ENCODE data around the gene KLHL18.
"Not testable (repeated sequence)": the region's sequence is repeated elsewhere in the genome, so short reads cannot be mapped to it uniquely, and the experiment has no call there.

The KLHL18 gene

DNA sequence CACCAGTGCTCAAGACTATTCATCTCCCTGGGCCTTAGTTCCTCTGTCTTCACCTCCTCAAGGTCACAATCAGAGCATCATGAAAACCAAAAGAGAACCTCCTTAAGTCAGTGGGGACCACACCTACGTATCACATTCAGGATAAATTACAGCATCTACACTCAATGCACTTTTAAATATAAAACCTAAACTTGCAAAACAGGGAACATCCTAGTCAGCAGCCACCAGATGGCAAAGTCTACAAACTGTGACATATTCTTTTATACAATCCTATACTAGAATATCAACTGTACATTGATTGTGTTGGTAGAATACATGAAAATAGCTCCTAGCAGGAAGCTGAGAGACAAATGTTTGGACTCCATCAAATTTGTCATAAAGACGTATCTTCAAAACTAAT lies 8.1 kb upstream of the KLHL18 start:
- Histone ChIP-seq H3K4me3 (ENCODE audit: extremely low read depth, insufficient read depth, low read length, poor library complexity, severe bottlenecking) (no peak overlapping the region), H3K36me3 (ENCODE audit: control insufficient read depth, insufficient read depth, low read length) (no peaks in the 10 kb centered on the region), H3K27ac (ENCODE audit: low read depth, low read length, severe bottlenecking) (no peak overlapping the region), H3K4me1 (ENCODE audit: control insufficient read depth, insufficient read depth, low read length, poor library complexity, severe bottlenecking) (no peaks in the 10 kb centered on the region), H3K9me3 (ENCODE audit: control insufficient read depth, low read length) (no peaks in the 10 kb centered on the region)
- WGBS, 2 experiments (ENCODE audit: insufficient coverage in 2 of 2): 100% methylated on average over 1 of the region's 2 CpGs

DNA sequence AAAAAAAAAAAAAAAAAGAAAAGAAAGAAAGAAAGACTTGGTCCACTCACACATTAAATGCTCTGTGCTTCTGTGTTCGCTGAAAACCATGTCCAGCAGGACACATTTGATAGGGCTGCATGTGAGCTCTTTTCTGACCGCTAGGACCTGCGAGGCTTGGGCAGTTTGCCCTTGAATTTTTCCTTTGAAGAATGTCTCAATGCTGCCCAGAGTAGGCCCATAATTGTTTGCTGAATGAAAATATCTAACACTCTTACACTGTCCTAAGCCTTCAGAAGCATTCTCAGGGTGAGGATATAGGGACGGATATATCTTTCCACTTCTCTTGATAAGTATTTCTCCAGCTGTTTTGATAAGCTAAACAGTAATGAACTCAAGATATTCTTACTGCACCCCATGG lies 6.2 kb upstream of the KLHL18 start:
- 100% methylated on average over 1 to 3 of the region's 4 CpGs for WGBS, 2 experiments (ENCODE audit: insufficient coverage in 2 of 2)
- Histone ChIP-seq H3K4me1 (ENCODE audit: control insufficient read depth, insufficient read depth, low read length, poor library complexity, severe bottlenecking) (no peaks in the 10 kb centered on the region), H3K9me3 (ENCODE audit: control insufficient read depth, low read length) (no peaks in the 10 kb centered on the region), H3K36me3 (ENCODE audit: control insufficient read depth, insufficient read depth, low read length) (no peaks in the 10 kb centered on the region), H3K27ac (ENCODE audit: low read depth, low read length, severe bottlenecking) (no peak overlapping the region), H3K4me3 (ENCODE audit: extremely low read depth, insufficient read depth, low read length, poor library complexity, severe bottlenecking) (no peak overlapping the region)

- Histone ChIP-seq H3K36me3 (ENCODE audit: control insufficient read depth, insufficient read depth, low read length) (peaks cover 3% of the 10 kb centered on the region), H3K27ac (ENCODE audit: low read depth, low read length, severe bottlenecking) (no peak overlapping the region), H3K4me1 (ENCODE audit: control insufficient read depth, insufficient read depth, low read length, poor library complexity, severe bottlenecking) (peaks cover 5% of the 10 kb centered on the region), H3K9me3 (ENCODE audit: control insufficient read depth, low read length) (no peaks in the 10 kb centered on the region), H3K4me3 (ENCODE audit: extremely low read depth, insufficient read depth, low read length, poor library complexity, severe bottlenecking) (no peak overlapping the region)
- WGBS, 2 experiments (ENCODE audit: insufficient coverage in 2 of 2): 94% methylated on average over 3 to 4 of the region's 5 CpGs
Observed at GRCh38 chr3:47280519-47280918, 2.2 kb upstream of the KLHL18 start.

DNA sequence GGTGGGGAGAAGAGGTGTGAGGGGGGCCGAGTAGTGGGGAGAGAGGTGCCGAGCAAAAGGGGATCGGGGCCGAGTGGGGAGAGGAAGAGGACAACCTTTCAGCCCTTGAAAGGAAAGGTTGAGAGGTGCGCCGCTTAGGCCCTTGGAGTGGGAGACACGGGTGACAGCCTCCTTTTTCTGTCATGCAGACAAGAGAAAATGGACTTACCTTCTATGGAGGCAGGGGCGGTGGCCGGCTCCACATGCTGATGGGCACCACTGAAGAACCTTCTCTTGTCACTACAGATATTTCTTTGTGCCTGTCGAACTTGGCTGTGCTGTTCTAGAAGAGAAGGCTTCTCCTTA lies 421 bp downstream of the KLHL18 start:
- H3K27ac ChIP-seq (ENCODE audit: low read depth, low read length, severe bottlenecking): peak overlapping the region; percentile 97
- peaks cover 22% of the 10 kb centered on the region for H3K36me3 ChIP-seq (ENCODE audit: control insufficient read depth, insufficient read depth, low read length)
- peak overlapping the region; percentile 98 for H3K4me3 ChIP-seq (ENCODE audit: extremely low read depth, insufficient read depth, low read length, poor library complexity, severe bottlenecking)
- no peaks in the 10 kb centered on the region for H3K9me3 ChIP-seq (ENCODE audit: control insufficient read depth, low read length)
- peaks cover 5% of the 10 kb centered on the region for H3K4me1 ChIP-seq (ENCODE audit: control insufficient read depth, insufficient read depth, low read length, poor library complexity, severe bottlenecking)
- 0% methylated on average over 5 to 10 of the region's 10 CpGs for WGBS, 2 experiments (ENCODE audit: insufficient coverage in 2 of 2)

DNA sequence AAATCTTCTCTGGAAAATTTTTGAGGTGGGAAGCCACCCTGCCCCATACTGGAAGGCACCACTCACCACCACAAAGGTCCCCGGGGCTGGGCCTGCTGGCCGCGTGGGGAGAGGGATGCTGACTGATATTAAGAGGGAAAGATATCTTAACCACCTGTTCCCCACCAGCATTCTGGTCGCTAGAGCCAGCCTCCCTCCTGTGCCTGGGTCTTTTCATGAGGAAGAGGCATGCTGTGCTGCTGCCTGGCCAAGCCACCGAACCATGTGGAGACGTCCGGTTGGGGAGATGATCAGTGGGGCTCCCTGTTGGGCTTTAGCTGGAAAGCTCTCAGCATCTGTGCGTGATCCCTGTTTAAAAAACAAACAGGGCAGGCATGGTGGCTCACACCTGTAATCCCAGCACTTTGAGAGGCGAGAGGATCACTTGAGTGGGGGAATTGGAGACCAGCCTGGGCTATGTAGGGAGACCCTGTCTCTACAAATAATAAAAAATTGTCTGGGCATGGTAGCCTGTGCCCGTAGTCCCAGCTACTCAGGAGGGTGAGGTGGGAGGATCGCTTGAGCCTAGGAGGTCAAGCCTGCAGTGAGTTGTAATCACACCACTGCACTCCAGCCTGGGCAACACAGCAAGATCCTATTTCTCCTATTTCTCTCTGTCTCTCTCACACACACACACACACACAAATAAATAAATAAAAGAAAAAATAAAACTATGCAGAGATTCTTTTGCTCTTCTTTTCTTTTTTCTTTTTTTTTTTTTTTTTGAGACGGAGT lies 1.0 kb downstream of the KLHL18 start:
- Histone ChIP-seq H3K9me3 (ENCODE audit: control insufficient read depth, low read length) (no peaks in the 10 kb centered on the region), H3K36me3 (ENCODE audit: control insufficient read depth, insufficient read depth, low read length) (peaks cover 28% of the 10 kb centered on the region), H3K4me3 (ENCODE audit: extremely low read depth, insufficient read depth, low read length, poor library complexity, severe bottlenecking) (peak overlapping the region; percentile 98), H3K27ac (ENCODE audit: low read depth, low read length, severe bottlenecking) (no peak overlapping the region), H3K4me1 (ENCODE audit: control insufficient read depth, insufficient read depth, low read length, poor library complexity, severe bottlenecking) (peaks cover 5% of the 10 kb centered on the region)
- WGBS, 2 experiments (ENCODE audit: insufficient coverage in 2 of 2): 22 to 43% methylated on average over 3 to 7 of the region's 12 CpGs

GRCh38 chr3:47288966-47289910 lies 6.5 kb downstream of the KLHL18 start:
- 80 to 83% methylated on average over 3 to 5 of the region's 6 CpGs for WGBS, 2 experiments (ENCODE audit: insufficient coverage in 2 of 2)
- Histone ChIP-seq H3K4me3 (ENCODE audit: extremely low read depth, insufficient read depth, low read length, poor library complexity, severe bottlenecking) (no peak overlapping the region), H3K36me3 (ENCODE audit: control insufficient read depth, insufficient read depth, low read length) (peaks cover 53% of the 10 kb centered on the region), H3K9me3 (ENCODE audit: control insufficient read depth, low read length) (no peaks in the 10 kb centered on the region), H3K4me1 (ENCODE audit: control insufficient read depth, insufficient read depth, low read length, poor library complexity, severe bottlenecking) (peaks cover 4% of the 10 kb centered on the region), H3K27ac (ENCODE audit: low read depth, low read length, severe bottlenecking) (no peak overlapping the region)

DNA sequence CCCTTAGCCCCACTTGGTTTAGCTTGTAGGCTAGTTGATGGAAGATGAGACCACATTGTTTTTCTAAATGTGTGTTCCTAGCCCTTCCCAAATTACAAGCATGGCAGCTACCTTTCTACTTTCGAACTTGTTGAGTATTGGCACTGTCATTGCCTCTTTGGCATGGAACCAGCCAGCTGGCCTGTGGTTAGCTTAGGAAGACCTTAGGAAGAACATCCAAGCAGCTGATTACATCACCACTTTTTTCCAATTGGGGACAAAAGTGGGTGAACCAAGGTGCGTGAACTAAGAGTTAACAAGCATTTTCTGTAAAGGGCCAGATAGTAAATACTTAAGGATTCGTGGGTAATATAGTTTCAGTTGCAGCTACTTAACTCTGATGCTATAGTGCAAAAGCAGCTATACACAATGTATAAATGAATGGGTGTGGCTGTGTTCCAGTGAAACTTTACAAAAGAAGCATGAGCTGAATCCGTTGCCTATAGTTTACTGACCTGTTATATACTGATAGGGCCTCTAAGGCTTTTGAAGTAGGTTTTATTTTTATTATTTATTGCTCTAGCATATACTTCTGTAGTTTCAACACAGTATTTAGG lies 8.5 kb downstream of the KLHL18 start:
- WGBS, 2 experiments (ENCODE audit: insufficient coverage in 2 of 2): 88 to 100% methylated on average over 1 to 3 of the region's 4 CpGs
- H3K4me1 ChIP-seq (ENCODE audit: control insufficient read depth, insufficient read depth, low read length, poor library complexity, severe bottlenecking): no peaks in the 10 kb centered on the region

GRCh38 chr3:47291754-47292420 lies 9.1 kb downstream of the KLHL18 start:
- H3K9me3 ChIP-seq (ENCODE audit: control insufficient read depth, low read length); H3K4me3 ChIP-seq (ENCODE audit: extremely low read depth, insufficient read depth, low read length, poor library complexity, severe bottlenecking); H3K27ac ChIP-seq (ENCODE audit: low read depth, low read length, severe bottlenecking); H3K4me1 ChIP-seq (ENCODE audit: control insufficient read depth, insufficient read depth, low read length, poor library complexity, severe bottlenecking): not testable (repeated sequence)
- peaks cover 49% of the 10 kb centered on the region for H3K36me3 ChIP-seq (ENCODE audit: control insufficient read depth, insufficient read depth, low read length)
- 91 to 95% methylated on average over 2 to 4 of the region's 9 CpGs for whole genome bisulfite sequencing, 2 experiments (ENCODE audit: insufficient coverage in 2 of 2)

More for the DNA sequence above, 8.5 kb downstream of the KLHL18 start:
- Histone ChIP-seq H3K9me3 (ENCODE audit: control insufficient read depth, low read length) (no peaks in the 10 kb centered on the region), H3K27ac (ENCODE audit: low read depth, low read length, severe bottlenecking) (no peak overlapping the region), H3K4me3 (ENCODE audit: extremely low read depth, insufficient read depth, low read length, poor library complexity, severe bottlenecking) (no peak overlapping the region), H3K36me3 (ENCODE audit: control insufficient read depth, insufficient read depth, low read length) (peaks cover 54% of the 10 kb centered on the region)

DNA sequence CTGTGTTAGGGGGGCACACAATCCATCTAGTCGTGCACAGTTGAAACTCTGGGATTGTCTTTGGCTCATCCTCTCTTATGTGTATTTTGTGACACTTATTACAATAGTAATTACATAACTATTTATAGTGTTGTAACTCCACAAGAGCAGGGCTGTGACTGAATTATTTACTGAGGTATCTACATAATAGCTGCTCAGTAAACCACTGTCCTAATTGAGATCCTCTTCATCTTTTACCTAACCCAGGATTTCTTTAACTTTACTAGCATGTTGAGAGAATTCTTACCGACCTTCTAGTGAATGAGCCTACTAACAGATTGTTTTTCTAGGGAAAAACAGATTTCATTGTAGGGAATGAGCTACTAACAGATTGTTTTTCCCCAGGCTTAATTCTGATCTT lies 11.1 kb downstream of the KLHL18 start:
- H3K4me1 ChIP-seq (ENCODE audit: control insufficient read depth, insufficient read depth, low read length, poor library complexity, severe bottlenecking): no peaks in the 10 kb centered on the region
- 83% methylated on average over 1 of the region's 2 CpGs; no CpG with 5 or more reads in 1 of the 2 experiments for WGBS, 2 experiments (ENCODE audit: insufficient coverage in 2 of 2)
- no peak overlapping the region for H3K4me3 ChIP-seq (ENCODE audit: extremely low read depth, insufficient read depth, low read length, poor library complexity, severe bottlenecking)
- H3K36me3 ChIP-seq (ENCODE audit: control insufficient read depth, insufficient read depth, low read length): peaks cover 30% of the 10 kb centered on the region
- no peak overlapping the region for H3K27ac ChIP-seq (ENCODE audit: low read depth, low read length, severe bottlenecking)
- no peaks in the 10 kb centered on the region for H3K9me3 ChIP-seq (ENCODE audit: control insufficient read depth, low read length)

- Histone ChIP-seq H3K4me3 (ENCODE audit: extremely low read depth, insufficient read depth, low read length, poor library complexity, severe bottlenecking) (no peak overlapping the region), H3K27ac (ENCODE audit: low read depth, low read length, severe bottlenecking) (no peak overlapping the region), H3K4me1 (ENCODE audit: control insufficient read depth, insufficient read depth, low read length, poor library complexity, severe bottlenecking) (no peaks in the 10 kb centered on the region), H3K36me3 (ENCODE audit: control insufficient read depth, insufficient read depth, low read length) (peaks cover 25% of the 10 kb centered on the region), H3K9me3 (ENCODE audit: control insufficient read depth, low read length) (no peaks in the 10 kb centered on the region)
- WGBS, 2 experiments (ENCODE audit: insufficient coverage in 2 of 2): 91 to 94% methylated on average over 2 of the region's 3 CpGs
Observed at GRCh38 chr3:47294392-47294791, 11.6 kb downstream of the KLHL18 start.

Data from mesodermal cell (in vitro differentiated cells).